K562 (cell line): Measurements from ENCODE around the gene LRRC47.

Experiments
- CTCF ChIP-seq, 3 experiments: IDR thresholded peaks in 2 of 3; conservative IDR thresholded peaks in 1 of 3; 2 replicates each; pipeline ENCODE4 v1.5.1; 2011 to 2012; ENCODE audit warnings: low read length in 3 of 3, mild to moderate bottlenecking in 3 of 3, control low read depth in 2 of 3, improper control_type of control experiment in 1 of 3, inconsistent platforms in 1 of 3, low read depth in 1 of 3, mixed read lengths in 1 of 3, moderate library complexity in 1 of 3; ENCODE audit not compliant: insufficient read depth in 2 of 3
- FOXA1 ChIP-seq: fragments of 450-650 bp; IDR thresholded peaks from 2 replicates; pipeline ENCODE4 v1.6.1; 2016; ENCODE audit warnings: mild to moderate bottlenecking, borderline replicate concordance
- GATAD2B ChIP-seq: fragments of 450-650 bp; IDR thresholded peaks from 2 replicates; pipeline ENCODE4 v1.6.1; 2017; ENCODE audit warnings: mild to moderate bottlenecking, borderline replicate concordance
- L3MBTL2 ChIP-seq: fragments of 450-650 bp; IDR thresholded peaks from 2 replicates; pipeline ENCODE4 v1.6.1; 2016; ENCODE audit warnings: mild to moderate bottlenecking, moderate library complexity
- MAX ChIP-seq: sonication (generic); formaldehyde crosslinking; IDR thresholded peaks from 2 replicates; pipeline ENCODE4 v1.9.0; 2022; ENCODE audit warnings: mild to moderate bottlenecking, missing genetic modification reagents
- MXI1 ChIP-seq: IDR thresholded peaks from 2 replicates; pipeline ENCODE4 v1.6.1; 2011; ENCODE audit warnings: low read depth, mild to moderate bottlenecking, improper control_type of control experiment, low read length
- NFRKB ChIP-seq: fragments of 450-650 bp; IDR thresholded peaks from 2 replicates; pipeline ENCODE4 v1.6.1; 2016; ENCODE audit warnings: low read depth
- TAF1 ChIP-seq: IDR thresholded peaks from 2 replicates; pipeline ENCODE4 v1.6.1; 2011; ENCODE audit warnings: mild to moderate bottlenecking, low read length, moderate library complexity; ENCODE audit not compliant: insufficient read depth, control insufficient read depth, severe bottlenecking; ENCODE audit errors: extremely low read depth

GRCh38 chr1:3836421-3836820 is 40.1 kb upstream of the LRRC47 start:
- no peak for TF ChIP-seq MXI1
- no peak for TF ChIP-seq FOXA1
- TF ChIP-seq MAX (CRISPR knock-in tag), result no peak
- TF ChIP-seq GATAD2B, result no peak
- no peak for TF ChIP-seq CTCF (IDR thresholded peaks at IDR 0.05 in 2 of 3, conservative IDR thresholded peaks at IDR 0.05 in 1 of 3; ENCODE audit: insufficient read depth in 2 of 3, low read depth in 1 of 3, low read length in 3 of 3)
- TF ChIP-seq TAF1, result no peak
- no peak for TF ChIP-seq L3MBTL2
- TF ChIP-seq NFRKB, result no peak
